Measurements from ENCODE around the gene ITGB2. TPM values are rescaled to one million over a fixed set of nuclear protein-coding genes. Genes with fewer than 3 reads are reported as not detected.

Gene ITGB2
- total RNA-seq, 2 donors from 2014 or later: 161 to 166 TPM

GRCh38 chr21:44953628-44954021, 32.9 kb upstream of the ITGB2 start:
- H3K36me3 ChIP-seq: no peaks in the 10 kb centered on the region
- no peaks in the 10 kb centered on the region for H3K27me3 ChIP-seq (replicated peaks; ENCODE audit: insufficient read depth)
- H3K27ac ChIP-seq: peak overlapping the region; percentile 67 to 87
- no peak for TF ChIP-seq CTCF (IDR thresholded peaks at IDR 0.05)
- H3K4me1 ChIP-seq (ENCODE audit: control insufficient read depth in 1 of 2, low read depth in 2 of 2): peaks cover 33 to 76% of the 10 kb centered on the region in 2 donors
- no peaks in the 10 kb centered on the region for H3K9me3 ChIP-seq
- DNase-seq (ENCODE audit: low spot score) (no peak), ATAC-seq (ENCODE audit: insufficient number of reproducible peaks, low FRiP score, low read depth) (no peak)
- no peak overlapping the region for H3K4me3 ChIP-seq

GRCh38 chr21:44952929-44953627, 32.4 kb upstream of the ITGB2 start:
- no peak for TF ChIP-seq CTCF (IDR thresholded peaks at IDR 0.05)
- no peaks in the 10 kb centered on the region for H3K9me3 ChIP-seq
- no peak overlapping the region for H3K4me3 ChIP-seq
- DNase-seq (ENCODE audit: low spot score) (no peak), ATAC-seq (ENCODE audit: insufficient number of reproducible peaks, low FRiP score, low read depth) (no peak)
- peaks cover 28 to 70% of the 10 kb centered on the region in 2 donors for H3K4me1 ChIP-seq (ENCODE audit: control insufficient read depth in 1 of 2, low read depth in 2 of 2)
- no peaks in the 10 kb centered on the region for H3K27me3 ChIP-seq (replicated peaks; ENCODE audit: insufficient read depth)
- peak overlapping the region; percentile 67 to 87 for H3K27ac ChIP-seq
- no peaks in the 10 kb centered on the region for H3K36me3 ChIP-seq

- Histone ChIP-seq H3K27me3 (replicated peaks; ENCODE audit: insufficient read depth) (no peaks in the 10 kb centered on the region), H3K9me3 (no peaks in the 10 kb centered on the region), H3K4me1 (ENCODE audit: control insufficient read depth in 1 of 2, low read depth in 2 of 2) (peaks cover 27 to 64% of the 10 kb centered on the region in 2 donors), H3K27ac (peak overlapping the region; percentile 67 to 87), H3K4me3 (peak overlapping the region; percentile 8), H3K36me3 (no peaks in the 10 kb centered on the region)
- TF ChIP-seq CTCF (IDR thresholded peaks at IDR 0.05): no peak
- ATAC-seq (ENCODE audit: insufficient number of reproducible peaks, low FRiP score, low read depth) (no peak), DNase-seq (ENCODE audit: low spot score) (no peak)
These were observed 31.6 kb upstream of the ITGB2 start for GRCh38 chr21:44952116-44952928.

GRCh38 chr21:44951186-44951915, 30.7 kb upstream of the ITGB2 start:
- Histone ChIP-seq H3K27me3 (replicated peaks; ENCODE audit: insufficient read depth) (no peaks in the 10 kb centered on the region), H3K4me1 (ENCODE audit: control insufficient read depth in 1 of 2, low read depth in 2 of 2) (peaks cover 27 to 65% of the 10 kb centered on the region in 2 donors), H3K27ac (peak overlapping the region; percentile 80 to 88), H3K4me3 (no peak overlapping the region), H3K36me3 (no peaks in the 10 kb centered on the region), H3K9me3 (no peaks in the 10 kb centered on the region)
- DNase-seq (ENCODE audit: low spot score): no peak
- ATAC-seq (ENCODE audit: insufficient number of reproducible peaks, low FRiP score, low read depth): no peak
- TF ChIP-seq CTCF (IDR thresholded peaks at IDR 0.05): no peak

GRCh38 chr21:44950351-44950750, 29.7 kb upstream of the ITGB2 start:
- Histone ChIP-seq H3K4me1 (ENCODE audit: control insufficient read depth in 1 of 2, low read depth in 2 of 2) (peaks cover 27 to 65% of the 10 kb centered on the region in 2 donors), H3K4me3 (peak overlapping the region; percentile 19), H3K27ac (peak overlapping the region; percentile 80 to 88), H3K9me3 (no peaks in the 10 kb centered on the region), H3K27me3 (replicated peaks; ENCODE audit: insufficient read depth) (no peaks in the 10 kb centered on the region), H3K36me3 (no peaks in the 10 kb centered on the region)
- TF ChIP-seq CTCF (IDR thresholded peaks at IDR 0.05): no peak
- ATAC-seq (ENCODE audit: insufficient number of reproducible peaks, low FRiP score, low read depth): no peak
- no peak for DNase-seq (ENCODE audit: low spot score)
